K562 (cell line): ENCODE measurements around the gene REEP6. TPM values are rescaled to one million over a fixed set of nuclear protein-coding genes. Genes with fewer than 3 reads are reported as not detected.
A peak's percentile ranks its signal among the peaks of the same experiment; 100 is the strongest.

ENCODE experiments used
- ATAC-seq: fragments of 200-7000 bp; cut with Tn5 transposase; 3 replicates; pipeline ENCODE4 v1.9.1; 2020; ENCODE audit warnings: moderate library complexity
- BruUV-seq: library from RNA; stranded (reverse); fragments of 400-500 nt; replicated peaks from 2 replicates; lab custom pipeline; 2021; lab: Mats Ljungman, UMichigan
- CTCF ChIA-PET: fragments of 300-600 bp; formaldehyde crosslinking; extraction: SDS; loops from one replicate; lab custom pipeline; 2021; ENCODE audit warnings: low intra/inter-chr PET ratio; lab: Yijun Ruan, JAX
- POLR2A ChIA-PET: fragments of 300-600, 350-650 bp; sonication (Branson Sonifier 250); formaldehyde crosslinking; extraction: SDS; loops from one replicate; lab custom pipeline; 2021; ENCODE audit warnings: antibody characterized with exemption, inconsistent platforms; lab: Yijun Ruan, JAX
- DNase-seq, 4 experiments: peaks; one replicate each; pipeline versions ENCODE4 v3.0.0 to v3.0.0-alpha.2; 2011 to 2018; ENCODE audit warnings: low spot score in 3 of 4, mixed read lengths in 3 of 4; ENCODE audit errors: extremely low read depth in 1 of 4
- FAIRE-seq: peaks from 2 replicates; lab custom pipeline; 2011; peaks lifted over from hg19 to GRCh38; lab: Jason Lieb, UNC
- H2AFZ ChIP-seq: 2 replicates; pipeline ENCODE4 v1.6.0; 2011; ENCODE audit warnings: low read depth, low read length, control low read depth, inconsistent platforms
- H3K27ac ChIP-seq: fragments of 200-600 bp; 3 replicates; pipeline ENCODE4 v1.8.0; 2011; ENCODE audit warnings: low read depth, mild to moderate bottlenecking, control low read depth, inconsistent platforms, low read length, moderate library complexity, mixed read lengths; ENCODE audit errors: extremely low read depth
- H3K27me3 ChIP-seq, 2 experiments: fragments of 300-600 bp in 1 of 2; 2 replicates in 1 of 2; 3 replicates in 1 of 2; pipeline versions ENCODE4 v1.6.0 to v1.8.0; 2011; ENCODE audit warnings: inconsistent platforms in 2 of 2, low read length in 2 of 2, mild to moderate bottlenecking in 1 of 2, mixed read lengths in 1 of 2, moderate library complexity in 1 of 2; ENCODE audit not compliant: control insufficient read depth in 2 of 2, insufficient read depth in 2 of 2
- H3K36me3 ChIP-seq: fragments of 300-600 bp; 3 replicates; pipeline ENCODE4 v1.8.0; 2011; ENCODE audit warnings: mild to moderate bottlenecking, low read length, inconsistent platforms; ENCODE audit not compliant: control insufficient read depth, insufficient read depth
- H3K4me1 ChIP-seq, 2 experiments: fragments of 200-600 bp in 1 of 2; replicated peaks in 1 of 2; 2 replicates in 1 of 2; 3 replicates in 1 of 2; pipeline versions ENCODE4 v1.5.1 to v1.8.0; 2011; ENCODE audit warnings: inconsistent platforms in 2 of 2, low read length in 2 of 2, mild to moderate bottlenecking in 1 of 2, mixed read lengths in 1 of 2, moderate library complexity in 1 of 2; ENCODE audit not compliant: control insufficient read depth in 2 of 2, insufficient read depth in 2 of 2
- H3K4me2 ChIP-seq: 2 replicates; pipeline ENCODE4 v1.6.1; 2011; ENCODE audit warnings: low read length, control low read depth, inconsistent platforms, mixed read lengths; ENCODE audit not compliant: insufficient read depth
- H3K4me3 ChIP-seq: fragments of 200-600 bp; sonication (generic), shearing (Covaris generic); 2 replicates; pipeline ENCODE4 v1.5.1; 2016; ENCODE audit warnings: control low read depth, inconsistent platforms
- H3K79me2 ChIP-seq: fragments of 200-600 bp; 3 replicates; pipeline ENCODE4 v1.8.0; 2011; ENCODE audit warnings: low read length, inconsistent platforms; ENCODE audit not compliant: control insufficient read depth, insufficient read depth
- H3K9ac ChIP-seq, 2 experiments: 2 replicates each; pipeline versions ENCODE4 v1.6.0 to v1.6.1; 2011; ENCODE audit warnings: low read depth in 2 of 2, low read length in 2 of 2, control low read depth in 1 of 2, inconsistent platforms in 1 of 2, mild to moderate bottlenecking in 1 of 2, mixed read lengths in 1 of 2; ENCODE audit not compliant: insufficient read depth in 1 of 2
- H3K9me1 ChIP-seq: one replicate; pipeline ENCODE4 v1.6.0; 2011; ENCODE audit warnings: inconsistent platforms, mild to moderate bottlenecking, low read length, moderate library complexity; ENCODE audit not compliant: control insufficient read depth, insufficient read depth
- H3K9me3 ChIP-seq: replicated peaks from 2 replicates; pipeline ENCODE4 v1.5.1; 2011; ENCODE audit warnings: low read depth, low read length, inconsistent platforms; ENCODE audit not compliant: control insufficient read depth, insufficient read depth
- H4K20me1 ChIP-seq: replicated peaks from 2 replicates; pipeline ENCODE4 v1.6.1; 2011; ENCODE audit warnings: low read length, inconsistent platforms, mixed read lengths; ENCODE audit not compliant: control insufficient read depth, insufficient read depth
- CCNT2 ChIP-seq: IDR thresholded peaks from 2 replicates; pipeline ENCODE4 v1.6.1; 2011; ENCODE audit warnings: borderline replicate concordance, low read depth, mild to moderate bottlenecking, moderate library complexity, mixed read lengths, low read length; ENCODE audit not compliant: insufficient read length; ENCODE audit errors: extremely low read depth
- CHD1 ChIP-seq: fragments of 200-600 bp; sonication (generic); IDR thresholded peaks from one replicate; pipeline ENCODE4 v1.6.1; 2012; ENCODE audit warnings: mild to moderate bottlenecking, moderate library complexity, low read length, inconsistent platforms
- ETV6 ChIP-seq, 3 experiments: fragments of 150-350 bp in 1 of 3; sonication (generic) in 1 of 3; formaldehyde crosslinking in 1 of 3; IDR thresholded peaks; 2 replicates each; pipeline versions ENCODE4 v1.6.1 to v1.8.0; 2014 to 2022; ENCODE audit warnings: borderline replicate concordance in 2 of 3, low read depth in 2 of 3, antibody characterized with exemption in 1 of 3, low read length in 1 of 3, mild to moderate bottlenecking in 1 of 3, missing genetic modification reagents in 1 of 3
- HNRNPL ChIP-seq: fragments of 200-400 bp; formaldehyde crosslinking; IDR thresholded peaks from 2 replicates; pipeline ENCODE4 v1.6.1; 2017; ENCODE audit warnings: low read depth, mild to moderate bottlenecking, low read length
- HOXB6 ChIP-seq: fragments of 250-450 bp; sonication (Bioruptor Pico); IDR thresholded peaks from 2 replicates; pipeline ENCODE4 v1.5.1; 2022; ENCODE audit warnings: mild to moderate bottlenecking, borderline replicate concordance
- OTX1 ChIP-seq: fragments of 450-650 bp; formaldehyde crosslinking; IDR thresholded peaks from 2 replicates; pipeline ENCODE4 v1.4.0; 2022; ENCODE audit warnings: mild to moderate bottlenecking
- PCBP1 ChIP-seq: fragments of 200-400 bp; formaldehyde crosslinking; IDR thresholded peaks from 2 replicates; pipeline ENCODE4 v1.6.1; 2018; ENCODE audit warnings: mild to moderate bottlenecking, low read depth, low read length; ENCODE audit not compliant: poor library complexity, severe bottlenecking
- POLR2G ChIP-seq: fragments of 200-400 bp; formaldehyde crosslinking; IDR thresholded peaks from 2 replicates; pipeline ENCODE4 v1.6.1; 2017; ENCODE audit warnings: low read depth, mild to moderate bottlenecking, antibody characterized with exemption, low read length, moderate library complexity
- RFX7 ChIP-seq: fragments of 250-450 bp; sonication (Bioruptor Pico); IDR thresholded peaks from 2 replicates; pipeline ENCODE4 v1.5.1; 2021; ENCODE audit warnings: mild to moderate bottlenecking
- SIN3A ChIP-seq, 2 experiments: fragments of 150-350 bp in 1 of 2; IDR thresholded peaks; 2 replicates each; pipeline ENCODE4 v1.6.1; 2011 to 2016; ENCODE audit warnings: borderline replicate concordance in 2 of 2, low read depth in 2 of 2, low read length in 2 of 2, mild to moderate bottlenecking in 2 of 2, moderate library complexity in 2 of 2; ENCODE audit not compliant: control insufficient read depth in 1 of 2
- SMC3 ChIP-seq: conservative IDR thresholded peaks from 2 replicates; pipeline ENCODE4 v1.6.1; 2011; ENCODE audit warnings: low read depth, low read length, improper control_type of control experiment; ENCODE audit not compliant: insufficient read depth
- TCF15 ChIP-seq: fragments of 250-450 bp; sonication (Bioruptor Pico); IDR thresholded peaks from 2 replicates; pipeline ENCODE4 v1.8.0; 2022; ENCODE audit warnings: moderate library complexity, mild to moderate bottlenecking, inconsistent platforms
- ZSCAN32 ChIP-seq: fragments of 450-650 bp; formaldehyde crosslinking; IDR thresholded peaks from 2 replicates; pipeline ENCODE4 v1.4.0; 2020; ENCODE audit warnings: mild to moderate bottlenecking, moderate library complexity
- WGBS: fragments of 100-300 bp; shearing (Covaris generic); methylation state at CpG from one replicate; pipeline ENCODE4 v1.1.6; 2016; ENCODE audit warnings: low coverage, mixed read lengths; ENCODE audit not compliant: insufficient coverage; ENCODE audit errors: missing lambda C conversion rate; 5-methylcytosine and 5-hydroxymethylcytosine counted together
- in situ Hi-C: fragments of 300-500 bp; cut with MboI; formaldehyde crosslinking; loops from 4 replicates; pipeline ENCODE4 v1.15.0; 2018; ENCODE audit warnings: inconsistent platforms, mixed read lengths
- intact Hi-C: fragments of 100-400 bp; cut with micrococcal nuclease; formaldehyde crosslinking; loops from 2 replicates; pipeline ENCODE4 v1.14.2; 2022
- polyA plus RNA-seq, 8 experiments: library from polyadenylated mRNA; depleted of rRNA in 4 of 8; stranded (reverse) in 5 of 8; unstranded in 3 of 8; fragments of >200 nt; fragmentation: Nextera tagmentation in 2 of 8; fragmentation: Illumina TruSeq in 1 of 8; extraction: Ambion mirVana in 2 of 8; extraction: Trizol in 1 of 8; gene quantifications; 2 replicates each; pipeline versions ENCODE4 v1.2.1 to v1.2.3, GENCODE V29; 2011 to 2014; ENCODE audit warnings: inconsistent platforms in 1 of 8, missing spikeins in 1 of 8
- total RNA-seq, 7 experiments: library from RNA; depleted of rRNA in 6 of 7; stranded (reverse); fragments of >200 nt in 6 of 7; fragmentation: Illumina TruSeq in 2 of 7; extraction: Trizol in 2 of 7; gene quantifications; 2 replicates each; pipeline versions ENCODE4 v1.2.1 to v1.2.3, GENCODE V29; 2011 to 2021; ENCODE audit warnings: low replicate concordance in 1 of 7
- TF ChIP-seq, protein P1 (sequence below): fragments of 450-650 bp; IDR thresholded peaks from one replicate; pipeline ENCODE4 v1.6.1; 2018; ENCODE audit warnings: mild to moderate bottlenecking, moderate library complexity; ENCODE audit not compliant: partially characterized antibody

Gene REEP6
- total and polyA plus RNA-seq, 9 of the 15 experiments (the other 6 are each of a cell fraction or from before 2014, with no cell fraction given): 1.2 to 64.2 (median 12.7) TPM

DNA sequence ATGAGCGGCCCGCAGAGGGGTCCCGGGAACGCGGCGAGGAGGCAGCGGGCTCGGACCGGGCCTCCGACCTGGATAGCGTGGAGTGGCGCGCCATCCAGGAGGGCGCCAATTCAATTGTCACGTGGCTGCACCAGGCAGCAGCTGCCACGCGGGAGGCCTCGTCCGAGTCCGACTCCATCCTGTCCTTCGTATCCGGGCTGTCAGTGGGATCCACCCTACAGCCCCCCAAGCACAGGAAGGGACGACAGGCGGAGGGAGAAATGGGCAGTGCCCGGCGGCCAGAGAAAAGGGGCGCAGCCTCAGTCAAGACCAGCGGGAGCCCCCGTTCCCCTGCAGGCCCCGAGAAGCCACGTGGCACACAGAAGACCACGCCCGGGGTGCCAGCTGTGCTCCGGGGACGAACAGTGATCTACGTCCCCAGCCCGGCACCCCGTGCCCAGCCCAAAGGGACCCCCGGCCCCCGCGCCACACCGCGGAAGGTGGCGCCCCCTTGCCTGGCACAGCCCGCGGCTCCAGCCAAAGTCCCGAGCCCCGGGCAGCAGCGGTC lies 22.6 kb upstream of the REEP6 start:
- in situ Hi-C loops: no loop called here
- H3K27me3 ChIP-seq: no peaks in the 10 kb centered on the region
- no peak overlapping the region for H3K4me2 ChIP-seq
- no peak for TF ChIP-seq PCBP1
- TF ChIP-seq ZSCAN32 (CRISPR knock-in tag): no peak
- no peak for TF ChIP-seq CHD1
- no peak for TF ChIP-seq OTX1
- no peak for TF ChIP-seq HOXB6 (CRISPR knock-in tag)
- TF ChIP-seq POLR2G: peak; percentile 48
- TF ChIP-seq RFX7: no peak
- no peak for TF ChIP-seq ETV6 (IDR thresholded peaks at IDR 0.05; ENCODE audit: borderline replicate concordance in 1 of 2, low read depth in 2 of 2, low read length in 1 of 2)
- no peak for TF ChIP-seq ETV6 (CRISPR knock-in tag; IDR thresholded peaks at IDR 0.05; ENCODE audit: borderline replicate concordance)
- no peak for TF ChIP-seq TCF15 (CRISPR knock-in tag)
- TF ChIP-seq, protein P1, sequence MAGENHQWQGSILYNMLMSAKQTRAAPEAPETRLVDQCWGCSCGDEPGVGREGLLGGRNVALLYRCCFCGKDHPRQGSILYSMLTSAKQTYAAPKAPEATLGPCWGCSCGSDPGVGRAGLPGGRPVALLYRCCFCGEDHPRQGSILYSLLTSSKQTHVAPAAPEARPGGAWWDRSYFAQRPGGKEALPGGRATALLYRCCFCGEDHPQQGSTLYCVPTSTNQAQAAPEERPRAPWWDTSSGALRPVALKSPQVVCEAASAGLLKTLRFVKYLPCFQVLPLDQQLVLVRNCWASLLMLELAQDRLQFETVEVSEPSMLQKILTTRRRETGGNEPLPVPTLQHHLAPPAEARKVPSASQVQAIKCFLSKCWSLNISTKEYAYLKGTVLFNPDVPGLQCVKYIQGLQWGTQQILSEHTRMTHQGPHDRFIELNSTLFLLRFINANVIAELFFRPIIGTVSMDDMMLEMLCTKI: no peak
- TF ChIP-seq HNRNPL: peak; percentile 80; the same call in 1 of the 2 replicates
- TF ChIP-seq SIN3A (IDR thresholded peaks at IDR 0.05; ENCODE audit: borderline replicate concordance in 2 of 2, control insufficient read depth in 1 of 2, low read depth in 2 of 2, low read length in 2 of 2): no peak
- no peak for TF ChIP-seq SMC3
- no peak for TF ChIP-seq CCNT2
- TF ChIP-seq, all 486 proteins: peak for 2
- Histone ChIP-seq H3K4me3 (no peak overlapping the region), H3K9ac (no peak overlapping the region), H3K79me2 (peaks cover 21% of the 10 kb centered on the region), H2AFZ (no peak overlapping the region), H3K4me1 (peaks cover 6 to 70% of the 10 kb centered on the region in 2 experiments; a peak in 4 of 5 replicates), H4K20me1 (peaks cover 14% of the 10 kb centered on the region), H3K9me1 (no peaks in the 10 kb centered on the region), H3K27ac (no peak overlapping the region), H3K36me3 (no peaks in the 10 kb centered on the region), H3K9me3 (no peaks in the 10 kb centered on the region)
- DNase-seq: no peak
- FAIRE-seq: no peak
- no TSS peak for BruUV-seq
- ATAC-seq: no peak
- intact Hi-C loops: no loop called here
- POLR2A ChIA-PET: no interaction called here
- CTCF ChIA-PET: no interaction called here
- WGBS: 93% methylated on average over 20 of the region's 49 CpGs
